Sigmoid colon (tissue), 7 donors: ENCODE data around the gene GMDS. TPM values are rescaled to one million over a fixed set of nuclear protein-coding genes. Genes with fewer than 3 reads are reported as not detected.

Experiments used
- DNase-seq: peaks from one replicate; pipeline ENCODE4 v3.0.0-alpha.2; 2019
- H3K27ac ChIP-seq, 4 donors: fragments of 200-600 bp; sonication (generic); one replicate each; pipeline ENCODE4 v1.5.1; 2016 to 2019; ENCODE audit warnings: mild to moderate bottlenecking in 1 of 4
- H3K27me3 ChIP-seq, 3 donors: fragments of 200-600 bp; sonication (generic); one replicate each; pipeline ENCODE4 v1.5.1; 2019; ENCODE audit warnings: mild to moderate bottlenecking in 1 of 3
- H3K36me3 ChIP-seq, 4 donors: fragments of 200-600 bp; sonication (generic); one replicate each; pipeline ENCODE4 v1.5.1; 2016 to 2019
- H3K4me1 ChIP-seq, 4 donors: fragments of 200-600 bp; sonication (generic); one replicate each; pipeline ENCODE4 v1.5.1; 2017 to 2019
- H3K4me3 ChIP-seq, 4 donors: fragments of 200-600 bp; sonication (generic); one replicate each; pipeline ENCODE4 v1.5.1; 2017 to 2019; ENCODE audit warnings: mild to moderate bottlenecking in 2 of 4, moderate library complexity in 1 of 4
- H3K9me3 ChIP-seq, 4 donors: fragments of 200-600 bp in 3 of 4; sonication (generic) in 3 of 4; one replicate each; pipeline versions ENCODE4 v1.5.1 to v1.6.1; 2013 to 2019
- EP300 ChIP-seq, 4 donors: sonication (generic); formaldehyde crosslinking; IDR thresholded peaks; one replicate each; pipeline ENCODE4 v1.6.1; 2017; ENCODE audit warnings: antibody characterized with exemption in 4 of 4
- POLR2A ChIP-seq, 2 donors: fragments of 450-650 bp; IDR thresholded peaks; one replicate each; pipeline ENCODE4 v1.6.1; 2016; ENCODE audit warnings: antibody characterized with exemption in 2 of 2, mild to moderate bottlenecking in 2 of 2, moderate library complexity in 2 of 2
- POLR2AphosphoS5 ChIP-seq, 4 donors: sonication (generic); formaldehyde crosslinking; IDR thresholded peaks; one replicate each; pipeline ENCODE4 v1.6.1; 2017; ENCODE audit warnings: antibody characterized with exemption in 4 of 4
- WGBS, 2 donors: extraction: QIAGEN DNeasy Blood & Tissue Kit; methylation state at CpG; one replicate each; pipeline ENCODE4 v1.1.7; 2013; 5-methylcytosine and 5-hydroxymethylcytosine counted together
- intact Hi-C: fragments of 100-400 bp; cut with DNase I; formaldehyde crosslinking; loops from one replicate; pipeline ENCODE4 v1.15.1; 2023
- polyA plus RNA-seq, 3 donors: library from polyadenylated mRNA; stranded (reverse); fragments of 200-250 nt; gene quantifications; one replicate each; pipeline ENCODE4 v1.2.3, GENCODE V29; 2013
- total RNA-seq, 4 donors: library from RNA; depleted of rRNA; stranded (reverse); fragments of >200 nt; gene quantifications; one replicate each; pipeline ENCODE4 v1.1.0, GENCODE V29; 2016
- TF ChIP-seq, protein P1 (sequence below), 4 experiments: fragments of 450-650 bp in 3 of 4; fragments of 200-600 bp in 1 of 4; IDR thresholded peaks; one replicate each; pipeline ENCODE4 v1.5.1; 2016 to 2019; ENCODE audit warnings: antibody characterized with exemption in 4 of 4, mild to moderate bottlenecking in 3 of 4, moderate library complexity in 2 of 4
- donor health status: healthy with polysubstance abuse.
- donor health status: Bipolar disorder and iron deficiency.
- donor health status: healthy.

The GMDS gene
- total and polyA plus RNA-seq, 7 donors, result 3.1 to 173 (median 9.4) TPM

DNA sequence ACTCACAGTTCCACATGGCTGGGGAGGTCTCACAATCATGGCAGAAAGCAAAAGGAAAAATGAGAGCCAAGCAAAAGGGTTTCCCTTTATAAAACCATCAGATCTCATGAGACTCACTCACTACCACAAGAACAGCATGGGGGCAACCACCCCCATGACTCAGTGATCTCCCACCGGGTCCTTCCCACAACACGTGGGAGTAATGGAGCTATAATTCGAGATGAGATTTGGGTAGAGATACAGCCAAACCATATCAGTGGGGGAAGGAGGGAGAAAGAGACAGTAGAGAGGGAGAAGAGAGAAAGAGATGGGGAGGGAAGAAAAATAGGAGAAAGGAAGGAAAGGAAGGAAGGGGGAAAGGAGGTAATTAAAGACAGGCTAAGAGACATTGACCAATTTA is 30.1 kb downstream of the GMDS start:
- DNase-seq, result no peak
- TF ChIP-seq, protein P1, sequence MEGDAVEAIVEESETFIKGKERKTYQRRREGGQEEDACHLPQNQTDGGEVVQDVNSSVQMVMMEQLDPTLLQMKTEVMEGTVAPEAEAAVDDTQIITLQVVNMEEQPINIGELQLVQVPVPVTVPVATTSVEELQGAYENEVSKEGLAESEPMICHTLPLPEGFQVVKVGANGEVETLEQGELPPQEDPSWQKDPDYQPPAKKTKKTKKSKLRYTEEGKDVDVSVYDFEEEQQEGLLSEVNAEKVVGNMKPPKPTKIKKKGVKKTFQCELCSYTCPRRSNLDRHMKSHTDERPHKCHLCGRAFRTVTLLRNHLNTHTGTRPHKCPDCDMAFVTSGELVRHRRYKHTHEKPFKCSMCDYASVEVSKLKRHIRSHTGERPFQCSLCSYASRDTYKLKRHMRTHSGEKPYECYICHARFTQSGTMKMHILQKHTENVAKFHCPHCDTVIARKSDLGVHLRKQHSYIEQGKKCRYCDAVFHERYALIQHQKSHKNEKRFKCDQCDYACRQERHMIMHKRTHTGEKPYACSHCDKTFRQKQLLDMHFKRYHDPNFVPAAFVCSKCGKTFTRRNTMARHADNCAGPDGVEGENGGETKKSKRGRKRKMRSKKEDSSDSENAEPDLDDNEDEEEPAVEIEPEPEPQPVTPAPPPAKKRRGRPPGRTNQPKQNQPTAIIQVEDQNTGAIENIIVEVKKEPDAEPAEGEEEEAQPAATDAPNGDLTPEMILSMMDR (IDR thresholded peaks at IDR 0.05), result no peak
- TF ChIP-seq EP300 (IDR thresholded peaks at IDR 0.05), result no peak
- no peak for TF ChIP-seq POLR2A (IDR thresholded peaks at IDR 0.05)
- no peak for TF ChIP-seq POLR2AphosphoS5 (IDR thresholded peaks at IDR 0.05)
- no peaks in the 10 kb centered on the region for H3K36me3 ChIP-seq
- 87 to 90% methylated on average over 3 of the region's 3 CpGs for WGBS, 2 donors
- H3K27me3 ChIP-seq, result no peaks in the 10 kb centered on the region
- no peak overlapping the region for H3K4me3 ChIP-seq
- H3K27ac ChIP-seq, result no peak overlapping the region
- intact Hi-C loops, result no loop called here
- no peaks in the 10 kb centered on the region for H3K4me1 ChIP-seq
- no peaks in the 10 kb centered on the region for H3K9me3 ChIP-seq

- Histone ChIP-seq H3K4me3 (no peak overlapping the region), H3K36me3 (no peaks in the 10 kb centered on the region), H3K27me3 (no peaks in the 10 kb centered on the region), H3K4me1 (no peaks in the 10 kb centered on the region), H3K27ac (no peak overlapping the region), H3K9me3 (no peaks in the 10 kb centered on the region)
- no peak for DNase-seq
- TF ChIP-seq, protein P1 (IDR thresholded peaks at IDR 0.05), result no peak
- no peak for TF ChIP-seq POLR2AphosphoS5 (IDR thresholded peaks at IDR 0.05)
- TF ChIP-seq POLR2A (IDR thresholded peaks at IDR 0.05), result no peak
- TF ChIP-seq EP300 (IDR thresholded peaks at IDR 0.05), result no peak
- 83 to 84% methylated on average over 2 of the region's 2 CpGs for WGBS, 2 donors
- intact Hi-C loops, result no loop called here
Measured at GRCh38 chr6:2213086-2213485, 32.3 kb downstream of the GMDS start.

DNA sequence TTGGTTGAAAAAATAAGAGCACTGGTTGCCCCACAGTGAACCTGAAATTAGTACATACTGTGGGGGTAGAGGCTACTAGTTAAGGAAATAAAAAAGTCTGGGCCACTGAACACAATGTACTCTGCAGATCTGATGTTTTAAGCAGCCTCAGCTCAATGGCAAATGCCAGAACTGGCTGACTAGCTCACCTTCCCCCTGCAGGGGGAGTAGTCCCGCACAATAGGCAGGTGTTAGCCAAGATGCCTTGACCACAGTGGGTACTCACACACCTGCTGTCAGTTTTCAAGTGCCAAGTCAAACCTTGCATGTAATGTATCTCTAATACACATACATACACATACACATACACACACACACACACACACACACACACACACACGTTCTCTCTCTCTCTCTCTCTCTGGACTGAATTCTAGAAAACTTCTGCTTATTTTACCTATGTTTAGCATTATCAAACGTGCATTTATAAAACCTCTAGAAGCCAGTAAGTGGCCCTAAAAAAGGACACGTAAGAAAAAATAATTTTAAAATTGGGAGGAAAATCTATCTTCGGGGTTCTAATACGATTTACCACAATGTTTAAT is 36.1 kb downstream of the GMDS start:
- TF ChIP-seq, protein P1 (IDR thresholded peaks at IDR 0.05), result peak in 1 of 4 experiments; percentile 25
- no peak for TF ChIP-seq EP300 (IDR thresholded peaks at IDR 0.05)

DNA sequence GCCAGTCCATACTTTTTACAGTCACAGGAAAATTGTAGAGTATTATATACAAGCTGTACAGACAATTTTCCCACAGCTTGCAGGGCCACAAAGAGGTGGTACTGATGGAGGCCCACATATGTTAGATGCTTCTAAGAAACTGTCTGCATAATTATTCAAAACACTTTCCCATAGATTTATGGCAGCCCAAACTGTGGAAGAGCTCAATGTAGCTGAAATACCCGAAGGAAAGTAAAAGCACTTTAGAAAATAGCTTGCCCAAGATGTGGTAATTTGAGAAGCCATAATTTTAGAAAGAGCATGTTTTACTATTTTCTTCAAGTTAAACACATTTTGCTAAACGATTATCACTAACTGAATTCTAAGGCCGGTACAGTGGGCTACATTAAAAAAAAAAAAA is 36.9 kb downstream of the GMDS start:
- no peak overlapping the region for H3K4me3 ChIP-seq
- H3K9me3 ChIP-seq, result no peaks in the 10 kb centered on the region
- no peaks in the 10 kb centered on the region for H3K4me1 ChIP-seq
- TF ChIP-seq POLR2A (IDR thresholded peaks at IDR 0.05) (no peak), EP300 (IDR thresholded peaks at IDR 0.05) (no peak), POLR2AphosphoS5 (IDR thresholded peaks at IDR 0.05) (no peak)
- TF ChIP-seq, protein P1 (IDR thresholded peaks at IDR 0.05), result no peak
- 80 to 87% methylated on average over 3 of the region's 3 CpGs for WGBS, 2 donors
- no peaks in the 10 kb centered on the region for H3K36me3 ChIP-seq
- no peak overlapping the region for H3K27ac ChIP-seq
- no peak for DNase-seq
- H3K27me3 ChIP-seq, result no peaks in the 10 kb centered on the region
- intact Hi-C loops, result no loop called here

More for the DNA sequence above, 36.1 kb downstream of the GMDS start:
- intact Hi-C loops, result no loop called here
- Histone ChIP-seq H3K27me3 (no peaks in the 10 kb centered on the region), H3K27ac (no peak overlapping the region), H3K4me3 (no peak overlapping the region), H3K36me3 (no peaks in the 10 kb centered on the region), H3K4me1 (no peaks in the 10 kb centered on the region), H3K9me3 (no peaks in the 10 kb centered on the region)
- WGBS, 2 donors, result 46 to 64% methylated on average over 6 of the region's 6 CpGs
- DNase-seq, result no peak

DNA sequence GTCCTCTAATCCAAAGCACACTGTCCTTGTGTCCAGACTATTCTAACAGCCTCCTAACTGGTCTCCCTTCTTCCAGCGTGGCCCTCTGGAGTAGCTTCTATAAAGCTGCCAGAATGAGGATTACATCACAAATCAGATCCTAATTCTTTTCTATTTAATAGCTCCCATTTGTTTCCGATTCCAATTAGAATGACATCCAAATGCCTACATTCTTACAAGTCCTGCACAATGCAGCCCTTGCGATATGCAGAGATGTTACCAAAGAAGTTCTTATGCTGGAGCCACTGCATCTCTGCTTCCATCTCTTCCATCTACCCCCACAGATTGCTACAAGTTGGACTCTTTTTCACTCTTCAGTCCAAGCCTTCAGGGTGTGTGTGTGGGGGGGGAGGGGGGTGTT is 40.0 kb downstream of the GMDS start:
- no peak for DNase-seq
- no peak overlapping the region for H3K27ac ChIP-seq
- H3K36me3 ChIP-seq, result no peaks in the 10 kb centered on the region
- no peaks in the 10 kb centered on the region for H3K9me3 ChIP-seq
- intact Hi-C loops, result no loop called here
- no peaks in the 10 kb centered on the region for H3K27me3 ChIP-seq
- H3K4me1 ChIP-seq, result no peaks in the 10 kb centered on the region
- 79 to 98% methylated on average over 3 of the region's 3 CpGs for WGBS, 2 donors
- no peak overlapping the region for H3K4me3 ChIP-seq
- TF ChIP-seq, protein P1 (IDR thresholded peaks at IDR 0.05), result no peak
- TF ChIP-seq POLR2A (IDR thresholded peaks at IDR 0.05) (no peak), EP300 (IDR thresholded peaks at IDR 0.05) (no peak), POLR2AphosphoS5 (IDR thresholded peaks at IDR 0.05) (no peak)
